HFFc6 (cell line): ENCODE data around the gene KMO. TPM values are rescaled to one million over a fixed set of nuclear protein-coding genes. Genes with fewer than 3 reads are reported as not detected.

Experiments used
- DNase-seq: peaks from one replicate; pipeline ENCODE4 v3.0.0-alpha.2; 2018
- H3K27ac Mint-ChIP-seq: 2 replicates; pipeline ENCODE4 v1.8.0; 2020; ENCODE audit warnings: mild to moderate bottlenecking, mixed read lengths
- H3K27me3 Mint-ChIP-seq: 2 replicates; pipeline ENCODE4 v1.8.0; 2021; ENCODE audit warnings: mild to moderate bottlenecking, moderate library complexity, mixed read lengths; ENCODE audit not compliant: insufficient read depth
- H3K36me3 Mint-ChIP-seq: 2 replicates; pipeline ENCODE4 v1.8.0; 2021; ENCODE audit warnings: low read depth, mixed read lengths
- H3K4me1 Mint-ChIP-seq: 2 replicates; pipeline ENCODE4 v1.8.0; 2020; ENCODE audit warnings: low read depth, mixed read lengths
- H3K4me3 Mint-ChIP-seq: 2 replicates; pipeline ENCODE4 v1.8.0; 2020; ENCODE audit warnings: mild to moderate bottlenecking, moderate library complexity, mixed read lengths
- H3K9me3 Mint-ChIP-seq: 2 replicates; pipeline ENCODE4 v1.8.0; 2020; ENCODE audit warnings: mild to moderate bottlenecking, mixed read lengths
- total RNA-seq, 6 experiments: library from RNA; stranded (reverse); fragmentation: NEBNext Ultra II Directional; extraction: Animal tissue kit (Norgen Biotek cat#: 25700); gene quantifications; 2 replicates in 1 of 6; 3 replicates in 5 of 6; pipeline ENCODE4 v1.2.3, GENCODE V29; 2021
- TF ChIP-seq, protein P1 (sequence below): fragments of 200-600 bp; sonication (generic); IDR thresholded peaks from 2 replicates; pipeline ENCODE4 v1.5.0; 2021; ENCODE audit warnings: antibody characterized with exemption, mild to moderate bottlenecking

The KMO gene
- total RNA-seq, 6 experiments from 2014 or later: not detected

- Mint-ChIP-seq H3K36me3 (peaks cover 18% of the 10 kb centered on the region; the same call in 1 of the 2 replicates), H3K4me3 (peak overlapping the region; percentile 86), H3K4me1 (peaks cover 53% of the 10 kb centered on the region), H3K27me3 (no peaks in the 10 kb centered on the region; the same call in none of the 2 replicates), H3K9me3 (peaks cover 4% of the 10 kb centered on the region; the same call in 1 of the 2 replicates), H3K27ac (peak overlapping the region; percentile 32)
- TF ChIP-seq, protein P1, sequence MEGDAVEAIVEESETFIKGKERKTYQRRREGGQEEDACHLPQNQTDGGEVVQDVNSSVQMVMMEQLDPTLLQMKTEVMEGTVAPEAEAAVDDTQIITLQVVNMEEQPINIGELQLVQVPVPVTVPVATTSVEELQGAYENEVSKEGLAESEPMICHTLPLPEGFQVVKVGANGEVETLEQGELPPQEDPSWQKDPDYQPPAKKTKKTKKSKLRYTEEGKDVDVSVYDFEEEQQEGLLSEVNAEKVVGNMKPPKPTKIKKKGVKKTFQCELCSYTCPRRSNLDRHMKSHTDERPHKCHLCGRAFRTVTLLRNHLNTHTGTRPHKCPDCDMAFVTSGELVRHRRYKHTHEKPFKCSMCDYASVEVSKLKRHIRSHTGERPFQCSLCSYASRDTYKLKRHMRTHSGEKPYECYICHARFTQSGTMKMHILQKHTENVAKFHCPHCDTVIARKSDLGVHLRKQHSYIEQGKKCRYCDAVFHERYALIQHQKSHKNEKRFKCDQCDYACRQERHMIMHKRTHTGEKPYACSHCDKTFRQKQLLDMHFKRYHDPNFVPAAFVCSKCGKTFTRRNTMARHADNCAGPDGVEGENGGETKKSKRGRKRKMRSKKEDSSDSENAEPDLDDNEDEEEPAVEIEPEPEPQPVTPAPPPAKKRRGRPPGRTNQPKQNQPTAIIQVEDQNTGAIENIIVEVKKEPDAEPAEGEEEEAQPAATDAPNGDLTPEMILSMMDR: no peak
- no peak for DNase-seq
Measured at GRCh38 chr1:241638909-241639622, 106.9 kb downstream of the KMO start.

DNA sequence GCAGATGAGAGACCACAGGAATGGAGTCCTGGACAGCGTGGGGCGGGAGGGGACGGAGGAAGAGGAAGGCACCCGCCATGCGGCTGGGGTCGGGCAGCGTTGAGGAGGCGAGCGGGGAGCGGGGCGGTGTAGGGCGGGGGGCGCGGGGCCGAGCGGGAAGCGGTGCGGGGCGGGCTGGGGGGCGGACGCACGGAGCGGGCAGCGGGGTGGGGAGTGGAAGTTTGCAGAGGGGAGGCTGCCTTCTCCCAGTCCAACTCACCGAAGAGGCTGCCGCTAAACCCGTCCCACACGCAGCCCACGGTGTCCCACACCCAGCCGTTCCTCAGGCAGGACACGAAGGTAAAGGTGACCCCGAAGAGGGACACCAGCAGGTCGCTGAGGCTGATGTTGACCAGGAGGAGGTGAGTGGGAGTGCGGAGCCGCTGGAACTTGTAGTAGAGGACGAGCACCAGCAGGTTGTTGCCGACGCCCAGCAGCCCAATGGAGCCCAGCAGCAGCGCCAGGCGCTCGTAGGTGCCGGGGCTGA, 107.5 kb downstream of the KMO start:
- peak overlapping the region; percentile 86 for H3K4me3 Mint-ChIP-seq

GRCh38 chr1:241640149-241640866, 108.1 kb downstream of the KMO start, which contains the start of the genes CHML and OPN3:
Gene CHML, minus strand, starts transcription at chr1:241640369. Its CDS starts 4,603 bp downstream, at chr1:241635766.
Gene OPN3, minus strand, starts transcription at chr1:241640369. Its CDS starts 115 bp downstream, at chr1:241640254.
- H3K9me3 Mint-ChIP-seq: peaks cover 4% of the 10 kb centered on the region; the same call in 1 of the 2 replicates
- H3K27me3 Mint-ChIP-seq: no peaks in the 10 kb centered on the region; the same call in none of the 2 replicates
- H3K4me3 Mint-ChIP-seq: peak within 1 kb of the TSS; percentile 86
- H3K36me3 Mint-ChIP-seq: peaks cover 12% of the 10 kb centered on the region; the same call in 1 of the 2 replicates
- peak; percentile 69 for DNase-seq
- peak within 1 kb of the TSS; percentile 61 for H3K27ac Mint-ChIP-seq
- peaks cover 53% of the 10 kb centered on the region for H3K4me1 Mint-ChIP-seq
- TF ChIP-seq, protein P1: 0 out of 2 replicates have a peak, but pooled peaks have one; percentile 12

More for the DNA sequence above, 107.5 kb downstream of the KMO start:
- TF ChIP-seq, protein P1: no peak
- peaks cover 18% of the 10 kb centered on the region; the same call in 1 of the 2 replicates for H3K36me3 Mint-ChIP-seq
- peaks cover 4% of the 10 kb centered on the region; the same call in 1 of the 2 replicates for H3K9me3 Mint-ChIP-seq
- DNase-seq: peak; percentile 11
- H3K4me1 Mint-ChIP-seq: peaks cover 53% of the 10 kb centered on the region
- H3K27ac Mint-ChIP-seq: peak overlapping the region; percentile 32
- H3K27me3 Mint-ChIP-seq: no peaks in the 10 kb centered on the region; the same call in none of the 2 replicates

GRCh38 chr1:241640867-241641622, 108.9 kb downstream of the KMO start:
- DNase-seq: no peak
- peaks cover 53% of the 10 kb centered on the region for H3K4me1 Mint-ChIP-seq
- TF ChIP-seq, protein P1: no peak
- H3K36me3 Mint-ChIP-seq: 0 out of 2 replicates have a peak, but pooled peaks cover 9% of the 10 kb centered on the region
- H3K9me3 Mint-ChIP-seq: peaks cover 4% of the 10 kb centered on the region; the same call in 1 of the 2 replicates
- H3K27me3 Mint-ChIP-seq: peaks cover 5% of the 10 kb centered on the region
- peak overlapping the region; percentile 76 for H3K27ac Mint-ChIP-seq
- peak overlapping the region; percentile 77 for H3K4me3 Mint-ChIP-seq
